GM18520 (cell line): ENCODE data around the gene KCTD5.

Experiments
- ATAC-seq: cut with Tn5 transposase; IDR thresholded peaks from one replicate; pipeline ENCODE4 v1.9.1; 2021; ENCODE audit not compliant: unreplicated experiment

Gene KCTD5

GRCh38 chr16:2708955-2709587 lies 26.7 kb downstream of the KCTD5 start:
- ATAC-seq: no peak

- no peak for ATAC-seq
These were observed 27.3 kb downstream of the KCTD5 start for GRCh38 chr16:2709588-2709984.

GRCh38 chr16:2710021-2710710 lies 27.8 kb downstream of the KCTD5 start:
- ATAC-seq: no peak

GRCh38 chr16:2710711-2711231 lies 28.4 kb downstream of the KCTD5 start:
- ATAC-seq: no peak

GRCh38 chr16:2711370-2712062 lies 29.2 kb downstream of the KCTD5 start:
- no peak for ATAC-seq

GRCh38 chr16:2712063-2712441 lies 29.7 kb downstream of the KCTD5 start:
- ATAC-seq: no peak

GRCh38 chr16:2712546-2712945 lies 30.2 kb downstream of the KCTD5 start:
- ATAC-seq: no peak

- ATAC-seq: no peak
These were observed 31.2 kb downstream of the KCTD5 start for GRCh38 chr16:2713523-2713922.

GRCh38 chr16:2713985-2714774 lies 31.9 kb downstream of the KCTD5 start:
- ATAC-seq: no peak

- ATAC-seq: no peak
These were observed 32.7 kb downstream of the KCTD5 start for GRCh38 chr16:2715064-2715463.

GRCh38 chr16:2715519-2715918 lies 33.2 kb downstream of the KCTD5 start:
- ATAC-seq: no peak

- no peak for ATAC-seq
These were observed 33.9 kb downstream of the KCTD5 start for GRCh38 chr16:2715966-2716885.

- ATAC-seq: no peak
These were observed 34.6 kb downstream of the KCTD5 start for GRCh38 chr16:2716948-2717347.

- no peak for ATAC-seq
These were observed 35.3 kb downstream of the KCTD5 start for GRCh38 chr16:2717383-2718263.

GRCh38 chr16:2719328-2720063 lies 37.2 kb downstream of the KCTD5 start:
- ATAC-seq: no peak

- ATAC-seq: no peak
These were observed 37.7 kb downstream of the KCTD5 start, which contains the start of gene PRSS27 for GRCh38 chr16:2720064-2720457. TSS of gene PRSS27 (minus strand) at chr16:2720224. CDS start at chr16:2720160, 64 bp downstream.

GRCh38 chr16:2720719-2721633 lies 38.7 kb downstream of the KCTD5 start:
- peak; percentile 80 for ATAC-seq
